ENCODE results near the gene C6orf141. TPM values are rescaled to one million over a fixed set of nuclear protein-coding genes. Genes with fewer than 3 reads are reported as not detected.
"Not testable (repeated sequence)": the region's sequence is repeated elsewhere in the genome, so short reads cannot be mapped to it uniquely, and the experiment has no call there.

Gene C6orf141
- polyA plus RNA-seq, 4 donors, result 0.33 to 0.98 (median 0.75) TPM

GRCh38 chr6:49565855-49566254, 15.4 kb downstream of the C6orf141 start:
- DNase-seq (ENCODE audit: low read depth in 4 of 4, low spot score in 2 of 4), result no peak

GRCh38 chr6:49570474-49571079, 20.1 kb downstream of the C6orf141 start:
- DNase-seq (ENCODE audit: low read depth in 4 of 4, low spot score in 2 of 4), result no peak

- DNase-seq (ENCODE audit: low read depth in 4 of 4, low spot score in 2 of 4), result no peak
These were observed 26.1 kb downstream of the C6orf141 start for GRCh38 chr6:49576618-49577017.

- DNase-seq (ENCODE audit: low read depth in 4 of 4, low spot score in 2 of 4), result no peak
These were observed 29.2 kb downstream of the C6orf141 start for GRCh38 chr6:49579649-49580048.

GRCh38 chr6:49582529-49582928, 32.1 kb downstream of the C6orf141 start:
- DNase-seq (ENCODE audit: low read depth in 4 of 4, low spot score in 2 of 4), result no peak

- DNase-seq (ENCODE audit: low read depth in 4 of 4, low spot score in 2 of 4), result not testable (repeated sequence)
These were observed 36.8 kb downstream of the C6orf141 start for GRCh38 chr6:49587262-49587661.

Other genes starting within 250 kb of the C6orf141 start
- gene MMUT, start 87.4 kb upstream of the C6orf141 start, polyA plus RNA-seq (ENCODE audit: insufficient read length in 4 of 4), result 10 to 100 TPM; 37.0 to 59.0 (median 50.1) TPM
- gene CENPQ, start 87.3 kb upstream of the C6orf141 start, polyA plus RNA-seq (ENCODE audit: insufficient read length in 4 of 4), result 10 to 100 TPM; 11.4 to 16.3 (median 12.6) TPM
- gene GLYATL3, start 50.7 kb upstream of the C6orf141 start, polyA plus RNA-seq (ENCODE audit: insufficient read length in 4 of 4), result not detected
- 1 to 10 TPM in 2 of 4 donors, under 1 TPM in 2; 0.47 to 3.6 (median 1.2) TPM for gene RHAG, start 86.2 kb downstream of the C6orf141 start, polyA plus RNA-seq (ENCODE audit: insufficient read length in 4 of 4)
- under 1 TPM in 3 of 4 donors, not detected in 1; 0.10 to 0.16 (median 0.16) TPM for gene CRISP2, start 162.9 kb downstream of the C6orf141 start, polyA plus RNA-seq (ENCODE audit: insufficient read length in 4 of 4)
- gene CRISP3, start 193.7 kb downstream of the C6orf141 start, polyA plus RNA-seq (ENCODE audit: insufficient read length in 4 of 4), result under 1 TPM in 3 of 4 donors, not detected in 1; 0.16 to 0.49 (median 0.34) TPM
- gene PGK2, start 236.6 kb downstream of the C6orf141 start, polyA plus RNA-seq (ENCODE audit: insufficient read length in 4 of 4), result not detected

Measured in left renal cortex interstitium (tissue), 4 donors.